Central memory CD8-positive, alpha-beta T cell (primary cell): Measurements from ENCODE around the gene MS4A10.
A peak's percentile ranks its signal among the peaks of the same experiment; 100 is the strongest.

ENCODE experiments used
- ATAC-seq: fragments of 150-1000 bp; cut with Tn5 transposase; replicated peaks from 2 replicates; pipeline ENCODE4 v1.10.0; 2022; ENCODE audit warnings: mild to moderate bottlenecking, moderate FRiP score, moderate number of reproducible peaks; ENCODE audit not compliant: poor library complexity, severe bottlenecking; ENCODE audit errors: extremely low read depth
- DNase-seq, 2 donors: peaks; one replicate each; pipeline ENCODE4 v3.0.0; 2021; ENCODE audit warnings: low spot score in 2 of 2
- H3K27ac Mint-ChIP-seq: one replicate; pipeline ENCODE4 v1.8.0; 2022; ENCODE audit warnings: low read depth, mild to moderate bottlenecking, moderate library complexity, mixed read lengths
- H3K27me3 Mint-ChIP-seq: one replicate; pipeline ENCODE4 v1.8.0; 2022; ENCODE audit warnings: mixed read lengths
- H3K36me3 Mint-ChIP-seq: one replicate; pipeline ENCODE4 v1.8.0; 2022; ENCODE audit warnings: mild to moderate bottlenecking, moderate library complexity, mixed read lengths; ENCODE audit not compliant: insufficient read depth
- H3K4me1 Mint-ChIP-seq: one replicate; pipeline ENCODE4 v1.8.0; 2022; ENCODE audit warnings: mixed read lengths
- H3K4me3 Mint-ChIP-seq: one replicate; pipeline ENCODE4 v1.8.0; 2022; ENCODE audit warnings: mild to moderate bottlenecking, moderate library complexity, mixed read lengths
- H3K9me3 Mint-ChIP-seq: one replicate; pipeline ENCODE4 v1.8.0; 2022; ENCODE audit warnings: mixed read lengths

MS4A10 gene

DNA sequence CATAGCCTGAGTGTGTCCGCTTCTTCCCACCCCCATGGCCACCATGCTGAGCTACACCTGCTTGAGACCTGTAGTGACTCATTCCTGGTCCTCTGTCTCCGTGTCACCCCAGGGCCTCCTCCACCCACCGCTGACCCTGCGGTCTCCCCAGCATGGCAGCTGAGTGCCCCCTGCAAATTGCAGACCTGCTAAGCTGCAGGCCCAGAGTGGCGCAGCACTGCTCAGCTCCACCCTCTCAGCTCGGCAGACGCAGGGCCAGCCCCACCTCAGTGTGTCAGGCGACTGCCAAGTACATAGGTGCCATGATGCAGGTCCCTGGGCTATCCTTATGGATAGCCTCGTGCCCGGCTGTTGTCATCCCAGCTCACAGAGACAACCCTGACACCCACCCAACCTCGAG is 15.3 kb upstream of the MS4A10 start:
- Mint-ChIP-seq H3K27me3 (peaks cover 63% of the 10 kb centered on the region), H3K27ac (no peak overlapping the region), H3K9me3 (no peaks in the 10 kb centered on the region), H3K4me3 (no peak overlapping the region), H3K36me3 (peaks cover 2% of the 10 kb centered on the region), H3K4me1 (peaks cover 6% of the 10 kb centered on the region)
- no peak for ATAC-seq
- no peak for DNase-seq

DNA sequence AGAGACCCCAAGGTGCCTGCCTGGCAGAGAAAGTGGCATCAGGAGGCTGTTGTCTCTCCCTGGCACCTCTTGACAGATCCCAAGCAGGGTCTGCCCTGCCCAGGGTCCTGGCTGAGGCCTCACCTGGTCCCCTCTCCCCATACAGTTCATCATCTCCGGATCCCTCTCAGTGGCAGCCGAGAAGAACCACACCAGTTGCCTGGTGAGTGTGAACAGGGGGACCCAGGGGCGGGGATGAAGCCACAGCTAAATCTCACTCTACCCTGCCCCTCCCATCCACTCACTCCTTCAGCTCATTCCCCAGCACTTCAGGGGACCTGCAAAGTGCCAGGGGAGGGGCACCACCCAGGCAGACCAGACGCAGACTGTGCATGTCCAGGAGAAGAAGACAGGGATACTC is 14.0 kb upstream of the MS4A10 start:
- no peak for ATAC-seq
- no peak for DNase-seq
- Mint-ChIP-seq H3K4me1 (peaks cover 8% of the 10 kb centered on the region), H3K27me3 (peaks cover 60% of the 10 kb centered on the region), H3K4me3 (no peak overlapping the region), H3K27ac (no peak overlapping the region), H3K36me3 (peaks cover 2% of the 10 kb centered on the region), H3K9me3 (no peaks in the 10 kb centered on the region)

DNA sequence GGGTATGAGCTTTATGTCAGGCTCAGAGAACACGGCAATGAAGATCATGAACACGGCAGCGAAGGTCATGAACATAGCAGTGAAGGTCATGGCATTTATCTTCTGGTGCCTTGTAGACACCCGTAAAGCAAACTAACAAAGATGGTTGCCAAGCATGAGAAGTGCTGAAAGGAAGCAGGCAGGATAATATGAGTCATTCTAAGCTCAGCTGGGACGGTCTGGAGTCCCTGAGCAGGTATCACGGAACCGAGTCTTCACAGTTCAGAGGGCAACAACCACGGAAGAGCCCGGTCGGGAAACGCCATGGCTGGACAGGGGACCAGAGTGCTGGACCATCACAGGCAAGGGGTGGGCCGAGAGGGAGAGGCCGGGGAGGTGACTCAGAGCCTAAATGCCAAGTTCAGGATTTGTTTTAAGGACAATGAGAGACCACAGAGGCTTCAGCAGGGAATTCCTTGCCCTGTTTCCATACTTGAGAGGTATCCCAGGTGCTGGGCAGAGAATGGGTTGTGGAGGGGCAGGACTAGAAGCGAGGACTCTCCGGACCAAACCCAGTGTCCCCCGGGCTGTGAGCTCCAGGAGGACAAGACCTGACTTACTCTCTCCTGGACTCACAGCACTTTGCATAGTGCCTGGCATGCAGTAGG is 13.1 kb upstream of the MS4A10 start:
- Mint-ChIP-seq H3K9me3 (no peaks in the 10 kb centered on the region), H3K27me3 (peaks cover 51% of the 10 kb centered on the region), H3K36me3 (peaks cover 2% of the 10 kb centered on the region), H3K4me3 (no peak overlapping the region), H3K27ac (no peak overlapping the region), H3K4me1 (peaks cover 8% of the 10 kb centered on the region)
- ATAC-seq (no peak), DNase-seq (no peak)

DNA sequence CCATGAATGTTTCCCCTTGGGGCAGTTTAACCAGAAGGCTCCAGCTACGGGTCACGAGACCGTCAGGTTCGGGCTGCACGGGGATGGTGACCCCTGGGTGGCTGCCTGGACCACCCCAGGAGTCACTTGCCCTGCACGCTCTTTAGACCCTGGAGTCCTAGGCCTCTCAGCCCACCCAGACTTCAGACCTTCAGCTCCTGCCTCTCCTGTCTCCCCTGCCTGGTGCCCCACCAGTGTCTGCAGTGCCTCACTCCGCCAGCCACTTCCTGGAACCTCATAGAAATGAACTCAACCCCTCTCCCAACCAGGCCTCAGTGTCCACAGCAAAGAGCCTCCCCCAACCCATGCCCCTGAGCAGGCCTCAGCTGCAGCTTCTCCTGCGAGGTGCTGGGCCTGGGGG is 12.5 kb upstream of the MS4A10 start:
- no peak overlapping the region for H3K4me3 Mint-ChIP-seq
- H3K4me1 Mint-ChIP-seq: peaks cover 8% of the 10 kb centered on the region
- no peak overlapping the region for H3K27ac Mint-ChIP-seq
- H3K9me3 Mint-ChIP-seq: no peaks in the 10 kb centered on the region
- no peak for ATAC-seq
- no peak for DNase-seq
- H3K27me3 Mint-ChIP-seq: peaks cover 47% of the 10 kb centered on the region
- H3K36me3 Mint-ChIP-seq: peaks cover 2% of the 10 kb centered on the region

DNA sequence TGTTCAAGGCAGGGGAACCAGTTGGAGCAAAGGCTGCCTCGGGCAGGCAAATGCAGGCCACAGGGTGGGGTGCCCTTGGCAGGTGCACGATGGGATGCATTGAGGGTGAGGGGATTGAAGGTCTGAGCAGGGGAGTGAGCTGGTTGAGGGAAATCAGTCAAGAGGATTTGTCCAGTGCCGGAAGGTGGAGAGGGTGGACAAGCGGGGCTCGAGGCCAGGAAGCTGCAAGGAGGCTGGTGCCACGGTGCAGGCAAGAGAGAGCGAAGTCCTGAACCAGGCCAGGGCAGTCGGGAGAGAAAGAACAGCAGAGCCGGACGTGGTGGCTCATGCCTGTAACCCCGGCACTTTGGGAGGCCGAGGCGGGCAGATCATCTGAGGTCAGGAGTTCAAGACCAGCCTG is 10.4 kb upstream of the MS4A10 start:
- no peak overlapping the region for H3K27ac Mint-ChIP-seq
- no peak overlapping the region for H3K4me3 Mint-ChIP-seq
- no peak for DNase-seq
- no peaks in the 10 kb centered on the region for H3K9me3 Mint-ChIP-seq
- ATAC-seq: no peak
- H3K36me3 Mint-ChIP-seq: no peaks in the 10 kb centered on the region
- H3K4me1 Mint-ChIP-seq: peaks cover 8% of the 10 kb centered on the region
- H3K27me3 Mint-ChIP-seq: peaks cover 30% of the 10 kb centered on the region

DNA sequence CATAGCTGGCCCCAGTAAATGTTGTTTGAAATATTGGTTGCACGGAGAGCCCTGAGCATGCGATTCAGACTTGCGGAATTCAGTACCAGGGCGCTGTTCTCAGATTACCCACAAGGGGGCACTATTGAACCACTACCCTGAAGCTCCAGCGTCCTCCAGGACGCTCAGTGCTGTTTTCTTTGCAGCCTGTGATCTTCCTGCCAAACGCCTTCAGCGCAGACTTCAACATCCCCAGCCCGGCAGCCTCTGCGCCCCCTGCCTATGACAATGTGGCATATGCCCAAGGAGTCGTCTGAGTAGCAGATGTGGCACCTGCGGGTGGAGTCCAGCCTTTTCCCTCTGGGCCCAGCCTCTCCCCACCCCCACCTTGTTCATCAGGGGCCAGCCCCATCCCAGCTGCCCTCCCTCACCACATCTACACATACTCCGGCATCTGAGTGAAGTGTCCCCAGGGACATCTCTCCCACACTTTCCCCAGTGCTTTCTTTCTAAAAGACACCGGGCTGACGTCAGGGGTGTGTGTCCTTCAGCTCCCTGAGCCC is 9.6 kb upstream of the MS4A10 start:
- no peaks in the 10 kb centered on the region for H3K36me3 Mint-ChIP-seq
- no peak overlapping the region for H3K27ac Mint-ChIP-seq
- no peak overlapping the region for H3K4me3 Mint-ChIP-seq
- peak; percentile 89 for ATAC-seq
- peaks cover 8% of the 10 kb centered on the region for H3K4me1 Mint-ChIP-seq
- H3K9me3 Mint-ChIP-seq: no peaks in the 10 kb centered on the region
- DNase-seq: peak; percentile 68 to 71
- peaks cover 25% of the 10 kb centered on the region for H3K27me3 Mint-ChIP-seq

DNA sequence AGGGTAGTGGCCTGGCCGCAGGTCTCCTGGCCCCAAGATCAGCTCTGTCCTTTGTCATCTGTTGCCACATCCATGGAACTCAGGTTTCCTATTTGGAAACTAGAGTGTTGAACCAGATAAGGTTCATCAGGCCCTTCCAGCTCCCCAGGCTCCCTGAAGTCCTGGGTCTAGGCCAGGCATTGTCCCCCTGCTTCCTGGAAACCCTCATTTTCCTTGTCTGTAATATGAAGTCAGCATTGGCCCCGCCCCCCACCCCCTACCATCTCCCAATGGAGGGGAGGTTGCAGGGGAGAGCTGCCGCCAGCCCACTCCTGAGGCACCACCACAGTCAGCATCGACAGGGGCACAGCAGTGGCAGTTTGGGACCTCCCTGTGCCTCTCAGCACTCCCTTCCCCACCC is 9.0 kb upstream of the MS4A10 start:
- peaks cover 8% of the 10 kb centered on the region for H3K4me1 Mint-ChIP-seq
- peaks cover 23% of the 10 kb centered on the region for H3K27me3 Mint-ChIP-seq
- no peak for ATAC-seq
- no peak overlapping the region for H3K4me3 Mint-ChIP-seq
- H3K27ac Mint-ChIP-seq: no peak overlapping the region
- no peaks in the 10 kb centered on the region for H3K36me3 Mint-ChIP-seq
- no peaks in the 10 kb centered on the region for H3K9me3 Mint-ChIP-seq
- DNase-seq: no peak

DNA sequence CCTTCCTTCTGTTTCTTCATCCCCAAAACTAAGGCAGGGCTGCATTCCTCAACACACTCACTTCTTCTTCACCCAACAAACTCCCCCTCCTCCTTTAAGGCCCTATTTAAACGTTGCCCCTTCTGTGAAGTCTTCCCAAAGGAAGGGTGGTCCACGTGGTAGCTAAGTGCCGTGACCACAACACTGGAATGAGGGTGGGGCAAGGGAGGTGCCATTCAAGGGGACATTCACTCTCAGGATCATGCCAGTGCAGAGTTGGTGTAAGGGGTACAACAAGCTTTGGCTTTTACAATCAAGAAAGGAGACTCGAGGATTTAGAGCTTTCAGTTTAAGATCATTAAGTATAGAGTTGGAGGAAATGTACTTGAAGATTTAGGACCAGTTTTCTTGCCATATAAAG is 8.0 kb upstream of the MS4A10 start:
- no peak overlapping the region for H3K27ac Mint-ChIP-seq
- no peaks in the 10 kb centered on the region for H3K9me3 Mint-ChIP-seq

DNA sequence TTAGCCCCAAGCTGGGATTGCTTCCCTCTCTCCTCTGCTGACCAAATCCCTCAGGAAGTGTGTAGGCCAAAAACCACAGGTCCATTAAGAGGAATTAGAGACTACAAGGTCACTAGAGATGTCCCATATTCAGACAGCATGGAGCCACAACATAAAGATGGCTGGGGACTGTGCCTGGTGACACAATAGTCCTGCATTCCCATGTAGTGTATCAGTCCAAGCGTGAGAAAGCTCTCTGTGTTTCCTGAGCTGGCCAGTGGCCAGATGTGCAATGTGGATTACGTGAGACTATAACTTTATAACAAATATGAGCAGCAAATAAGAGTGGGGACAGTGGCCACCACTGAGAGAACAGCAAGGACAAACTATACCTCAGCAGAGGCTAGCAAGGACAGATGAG is 7.6 kb upstream of the MS4A10 start:
- ATAC-seq (no peak), DNase-seq (no peak)
- no peaks in the 10 kb centered on the region for H3K36me3 Mint-ChIP-seq

More for the DNA sequence above, 8.0 kb upstream of the MS4A10 start:
- Mint-ChIP-seq H3K4me1 (peaks cover 8% of the 10 kb centered on the region), H3K36me3 (no peaks in the 10 kb centered on the region), H3K27me3 (peaks cover 13% of the 10 kb centered on the region), H3K4me3 (no peak overlapping the region)
- ATAC-seq (no peak), DNase-seq (no peak)

DNA sequence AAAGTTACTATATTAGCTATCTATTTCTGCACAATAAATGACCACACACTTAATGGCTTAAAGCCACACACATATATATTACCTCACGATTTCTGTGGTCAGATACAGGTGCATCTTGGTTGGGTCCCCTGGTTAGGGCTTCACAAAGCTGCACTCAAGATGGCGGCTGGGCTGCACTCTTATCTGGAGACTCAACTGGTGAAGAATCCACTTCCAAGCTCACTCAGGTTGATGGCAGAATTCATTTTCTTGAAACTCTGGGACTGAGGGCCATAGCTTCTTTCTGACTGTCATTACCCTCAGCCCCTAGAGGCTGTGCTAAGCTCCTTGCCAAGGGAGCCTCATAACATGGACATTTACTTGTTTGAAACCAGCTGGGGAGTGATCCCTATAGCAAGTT is 5.1 kb upstream of the MS4A10 start:
- ATAC-seq (no peak), DNase-seq (no peak)
- no peaks in the 10 kb centered on the region for H3K4me1 Mint-ChIP-seq
- H3K4me3 Mint-ChIP-seq: no peak overlapping the region
- no peaks in the 10 kb centered on the region for H3K36me3 Mint-ChIP-seq
- no peak overlapping the region for H3K27ac Mint-ChIP-seq
- H3K27me3 Mint-ChIP-seq: no peaks in the 10 kb centered on the region
- H3K9me3 Mint-ChIP-seq: no peaks in the 10 kb centered on the region

More for the DNA sequence above, 7.6 kb upstream of the MS4A10 start:
- Mint-ChIP-seq H3K9me3 (no peaks in the 10 kb centered on the region), H3K4me3 (no peak overlapping the region), H3K27ac (no peak overlapping the region), H3K4me1 (peaks cover 8% of the 10 kb centered on the region), H3K27me3 (peaks cover 12% of the 10 kb centered on the region)

DNA sequence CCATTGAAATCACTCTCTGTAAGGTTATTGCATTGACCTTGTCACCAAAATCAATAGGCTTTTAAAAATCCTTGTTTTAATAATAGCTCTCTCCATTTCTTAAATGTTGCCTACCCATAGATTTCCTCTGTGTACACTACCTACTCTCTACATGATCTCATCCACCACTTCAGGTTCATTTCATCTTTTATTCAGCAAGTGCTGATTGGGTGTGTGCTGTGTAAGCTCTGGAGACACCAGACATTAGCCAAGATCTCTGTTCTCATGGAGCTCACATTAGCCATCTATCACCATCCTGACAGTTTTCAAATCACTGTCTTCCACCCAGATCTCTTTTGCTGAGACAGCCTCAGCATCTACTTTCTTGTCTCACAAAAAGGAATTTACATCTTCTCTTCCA is 4.4 kb upstream of the MS4A10 start:
- no peak overlapping the region for H3K27ac Mint-ChIP-seq
- DNase-seq (no peak), ATAC-seq (no peak)
- H3K9me3 Mint-ChIP-seq: no peaks in the 10 kb centered on the region
- no peak overlapping the region for H3K4me3 Mint-ChIP-seq
- no peaks in the 10 kb centered on the region for H3K4me1 Mint-ChIP-seq
- H3K36me3 Mint-ChIP-seq: no peaks in the 10 kb centered on the region
- no peaks in the 10 kb centered on the region for H3K27me3 Mint-ChIP-seq

DNA sequence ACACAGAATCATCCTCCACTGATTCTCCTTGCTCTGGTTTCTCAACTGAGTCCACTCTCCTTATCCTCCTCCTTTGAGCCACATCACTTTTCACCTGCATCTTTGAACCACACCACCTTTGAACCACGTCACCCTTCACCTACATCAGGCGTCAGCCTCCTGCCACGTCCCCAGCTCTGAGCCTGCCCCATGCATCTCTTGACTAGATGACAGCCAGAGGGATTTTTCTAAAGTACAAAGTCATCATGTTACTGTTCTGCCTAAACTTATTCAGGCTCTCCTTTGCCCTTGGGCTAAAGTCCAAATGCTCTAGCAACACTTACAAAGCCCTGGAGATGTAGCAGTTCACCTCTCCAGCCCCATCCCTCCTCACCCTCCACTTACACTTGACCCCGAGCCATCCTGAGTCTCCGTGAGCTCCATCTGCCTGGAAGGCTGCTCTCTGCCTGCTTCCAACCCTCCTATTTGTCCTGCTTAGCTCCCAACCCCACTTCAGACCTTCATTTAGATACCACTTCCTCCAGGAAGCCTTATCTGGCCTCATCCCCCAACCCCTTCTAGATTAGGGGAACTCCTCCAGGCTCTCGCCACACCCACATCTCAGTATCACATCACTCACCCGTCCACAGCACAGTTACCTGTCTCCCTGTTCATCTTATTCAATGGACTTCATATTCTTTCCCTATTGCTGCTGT is 3.7 kb upstream of the MS4A10 start:
- Mint-ChIP-seq H3K9me3 (no peaks in the 10 kb centered on the region), H3K27me3 (no peaks in the 10 kb centered on the region), H3K4me1 (no peaks in the 10 kb centered on the region), H3K27ac (no peak overlapping the region), H3K36me3 (no peaks in the 10 kb centered on the region), H3K4me3 (no peak overlapping the region)
- DNase-seq (no peak), ATAC-seq (no peak)

DNA sequence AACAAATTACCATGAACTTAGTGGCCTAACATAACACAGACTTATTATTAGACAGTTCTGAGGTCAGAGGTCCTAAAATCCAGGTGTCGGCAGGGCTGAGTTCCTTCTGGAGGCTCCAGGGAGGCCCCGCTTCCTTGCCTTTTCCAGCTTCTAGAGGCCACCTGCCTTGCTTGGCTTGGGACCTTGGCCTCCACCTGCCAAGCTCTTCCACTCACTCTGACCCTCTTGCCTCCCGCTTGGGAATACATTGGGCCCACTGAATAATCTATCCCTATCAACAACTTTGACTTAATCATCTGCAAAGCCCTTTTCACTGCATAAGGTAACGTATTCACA is 3.2 kb upstream of the MS4A10 start:
- DNase-seq: no peak
- no peak for ATAC-seq
- no peak overlapping the region for H3K4me3 Mint-ChIP-seq
- no peaks in the 10 kb centered on the region for H3K27me3 Mint-ChIP-seq
- no peaks in the 10 kb centered on the region for H3K9me3 Mint-ChIP-seq
- H3K36me3 Mint-ChIP-seq: no peaks in the 10 kb centered on the region
- H3K4me1 Mint-ChIP-seq: no peaks in the 10 kb centered on the region
- H3K27ac Mint-ChIP-seq: no peak overlapping the region
